ENCODE results near the gene TRIO. TPM values are rescaled to one million over a fixed set of nuclear protein-coding genes. Genes with fewer than 3 reads are reported as not detected.

Gene TRIO
- total RNA-seq, 1 donor from 2014 or later, result 192 TPM

GRCh38 chr5:14483504-14484157 lies 340.5 kb downstream of the TRIO start:
- peak; percentile 8 for ATAC-seq
- no peak for DNase-seq (ENCODE audit: low spot score)
- intact Hi-C loops (cut with DNase I), result no loop called here

GRCh38 chr5:14486486-14486885 lies 343.3 kb downstream of the TRIO start:
- ATAC-seq, result no peak
- intact Hi-C loops (cut with DNase I), result no loop called here

GRCh38 chr5:14486996-14487896 lies 344.1 kb downstream of the TRIO start:
- intact Hi-C loops (cut with DNase I), result no loop called here
- DNase-seq (ENCODE audit: low spot score) (no peak), ATAC-seq (no peak)

More at GRCh38 chr5:14486486-14486885, 343.3 kb downstream of the TRIO start:
- DNase-seq (ENCODE audit: low spot score), result no peak

- intact Hi-C loops (cut with DNase I), result no loop called here
- ATAC-seq, result peak; percentile 9
- no peak for DNase-seq (ENCODE audit: low spot score)
Observed at GRCh38 chr5:14487897-14488570, 344.9 kb downstream of the TRIO start.

- intact Hi-C loops (cut with DNase I), result no loop called here
- no peak for DNase-seq (ENCODE audit: low spot score)
- ATAC-seq, result peak; percentile 58
Observed at GRCh38 chr5:14488709-14489108, 345.6 kb downstream of the TRIO start.

- ATAC-seq (no peak), DNase-seq (ENCODE audit: low spot score) (no peak)
- intact Hi-C loops (cut with DNase I), result no loop called here
Observed at GRCh38 chr5:14489643-14490042, 346.5 kb downstream of the TRIO start.

- ATAC-seq (no peak), DNase-seq (ENCODE audit: low spot score) (no peak)
- intact Hi-C loops (cut with DNase I), result no loop called here
Observed at GRCh38 chr5:14490309-14490711, 347.2 kb downstream of the TRIO start.

- intact Hi-C loops (cut with DNase I), result no loop called here
- DNase-seq (ENCODE audit: low spot score) (no peak), ATAC-seq (peak; percentile 89)
Observed at GRCh38 chr5:14491015-14491915, 348.1 kb downstream of the TRIO start.

- intact Hi-C loops (cut with DNase I), result no loop called here
- ATAC-seq, result no peak
Observed at GRCh38 chr5:14492331-14492964, 349.3 kb downstream of the TRIO start.

GRCh38 chr5:14495301-14495700 lies 352.2 kb downstream of the TRIO start:
- intact Hi-C loops (cut with DNase I), result no loop called here
- DNase-seq (ENCODE audit: low spot score) (no peak), ATAC-seq (no peak)

More at GRCh38 chr5:14492331-14492964, 349.3 kb downstream of the TRIO start:
- DNase-seq (ENCODE audit: low spot score), result no peak

GRCh38 chr5:14497311-14497710 lies 354.2 kb downstream of the TRIO start:
- ATAC-seq, result no peak
- no peak for DNase-seq (ENCODE audit: low spot score)
- intact Hi-C loops (cut with DNase I), result no loop called here

- intact Hi-C loops (cut with DNase I), result no loop called here
- ATAC-seq (no peak), DNase-seq (ENCODE audit: low spot score) (no peak)
Observed at GRCh38 chr5:14501353-14502293, 358.5 kb downstream of the TRIO start.

GRCh38 chr5:14502294-14502690 lies 359.1 kb downstream of the TRIO start:
- ATAC-seq, result no peak
- intact Hi-C loops (cut with DNase I), result no loop called here
- DNase-seq (ENCODE audit: low spot score), result no peak

- ATAC-seq (peak; percentile 29), DNase-seq (ENCODE audit: low spot score) (no peak)
- intact Hi-C loops (cut with DNase I), result no loop called here
Observed at GRCh38 chr5:14503017-14503680, 360.0 kb downstream of the TRIO start.

- no peak for ATAC-seq
- no peak for DNase-seq (ENCODE audit: low spot score)
- intact Hi-C loops (cut with DNase I), result no loop called here
Observed at GRCh38 chr5:14503681-14504331, 360.7 kb downstream of the TRIO start.

- intact Hi-C loops (cut with DNase I), result no loop called here
- DNase-seq (ENCODE audit: low spot score) (no peak), ATAC-seq (no peak)
Observed at GRCh38 chr5:14504332-14504727, 361.2 kb downstream of the TRIO start.
